Liver (tissue), 3 donors: ENCODE results near the gene ZNF79.

Experiments
- EGR1 ChIP-seq, 2 donors: IDR thresholded peaks; 2 replicates each; pipeline ENCODE4 v1.6.1; 2016 to 2018; ENCODE audit warnings: antibody characterized with exemption in 2 of 2, low read depth in 2 of 2
- FOXA2 ChIP-seq: IDR thresholded peaks from 2 replicates; pipeline ENCODE4 v1.6.1; 2016; ENCODE audit warnings: antibody characterized with exemption
- GABPA ChIP-seq, 2 donors: IDR thresholded peaks in 1 of 2; conservative IDR thresholded peaks in 1 of 2; 2 replicates each; pipeline ENCODE4 v1.6.1; 2016; ENCODE audit warnings: antibody characterized with exemption in 2 of 2, mild to moderate bottlenecking in 1 of 2, moderate library complexity in 1 of 2
- JUND ChIP-seq, 2 donors: IDR thresholded peaks; 2 replicates each; pipeline ENCODE4 v1.6.1; 2016; ENCODE audit warnings: antibody characterized with exemption in 2 of 2
- RAD21 ChIP-seq, 2 donors: IDR thresholded peaks; 2 replicates each; pipeline ENCODE4 v1.6.1; 2016; ENCODE audit warnings: antibody characterized with exemption in 2 of 2, mild to moderate bottlenecking in 2 of 2
- SP1 ChIP-seq: IDR thresholded peaks from 2 replicates; pipeline ENCODE4 v1.6.1; 2018; ENCODE audit warnings: antibody characterized with exemption, mild to moderate bottlenecking
- TAF1 ChIP-seq: conservative IDR thresholded peaks from 2 replicates; pipeline ENCODE4 v1.6.1; 2016; ENCODE audit warnings: antibody characterized with exemption, mild to moderate bottlenecking
- YY1 ChIP-seq: IDR thresholded peaks from 2 replicates; pipeline ENCODE4 v1.6.1; 2016; ENCODE audit warnings: antibody characterized with exemption, mild to moderate bottlenecking
- TF ChIP-seq, protein P1 (sequence below): IDR thresholded peaks from 2 replicates; pipeline ENCODE4 v1.6.1; 2016; ENCODE audit warnings: antibody characterized with exemption, mild to moderate bottlenecking
- TF ChIP-seq, protein P2 (sequence below): fragments of 150-350 bp; IDR thresholded peaks from 2 replicates; pipeline ENCODE4 v1.5.1; 2017; ENCODE audit warnings: improper control_type of control experiment, low read depth, low read length; ENCODE audit not compliant: missing input control
- TF ChIP-seq, protein P3 (sequence below): IDR thresholded peaks from 2 replicates; pipeline ENCODE4 v1.6.1; 2016; ENCODE audit warnings: antibody characterized with exemption
- TF ChIP-seq, protein P4 (sequence below): IDR thresholded peaks from 2 replicates; pipeline ENCODE4 v1.6.1; 2016; ENCODE audit warnings: antibody characterized with exemption
- donor health status: healthy.
- donor health status: healthy.

DNA sequence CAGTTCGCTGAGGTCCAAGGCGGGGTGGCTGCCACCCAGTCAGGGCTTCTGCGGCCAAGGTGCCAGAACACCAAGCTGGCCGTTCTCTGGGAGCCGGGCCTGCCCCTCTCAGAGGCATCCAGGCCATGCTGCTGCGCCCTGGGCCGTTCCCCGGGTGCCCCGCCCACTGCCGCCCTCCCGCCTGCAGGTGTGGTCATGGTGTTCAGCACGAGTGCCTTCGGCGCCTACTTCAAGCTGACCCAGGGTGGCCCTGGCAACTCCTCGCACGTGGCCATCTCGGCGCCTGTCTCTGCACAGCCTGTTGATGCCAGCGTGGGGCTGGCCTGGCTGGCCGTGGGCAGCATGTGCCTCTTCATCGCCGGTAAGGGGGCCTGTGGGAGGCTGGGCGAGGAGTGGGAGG, 19.6 kb upstream of the ZNF79 start:
- TF ChIP-seq, protein P1, sequence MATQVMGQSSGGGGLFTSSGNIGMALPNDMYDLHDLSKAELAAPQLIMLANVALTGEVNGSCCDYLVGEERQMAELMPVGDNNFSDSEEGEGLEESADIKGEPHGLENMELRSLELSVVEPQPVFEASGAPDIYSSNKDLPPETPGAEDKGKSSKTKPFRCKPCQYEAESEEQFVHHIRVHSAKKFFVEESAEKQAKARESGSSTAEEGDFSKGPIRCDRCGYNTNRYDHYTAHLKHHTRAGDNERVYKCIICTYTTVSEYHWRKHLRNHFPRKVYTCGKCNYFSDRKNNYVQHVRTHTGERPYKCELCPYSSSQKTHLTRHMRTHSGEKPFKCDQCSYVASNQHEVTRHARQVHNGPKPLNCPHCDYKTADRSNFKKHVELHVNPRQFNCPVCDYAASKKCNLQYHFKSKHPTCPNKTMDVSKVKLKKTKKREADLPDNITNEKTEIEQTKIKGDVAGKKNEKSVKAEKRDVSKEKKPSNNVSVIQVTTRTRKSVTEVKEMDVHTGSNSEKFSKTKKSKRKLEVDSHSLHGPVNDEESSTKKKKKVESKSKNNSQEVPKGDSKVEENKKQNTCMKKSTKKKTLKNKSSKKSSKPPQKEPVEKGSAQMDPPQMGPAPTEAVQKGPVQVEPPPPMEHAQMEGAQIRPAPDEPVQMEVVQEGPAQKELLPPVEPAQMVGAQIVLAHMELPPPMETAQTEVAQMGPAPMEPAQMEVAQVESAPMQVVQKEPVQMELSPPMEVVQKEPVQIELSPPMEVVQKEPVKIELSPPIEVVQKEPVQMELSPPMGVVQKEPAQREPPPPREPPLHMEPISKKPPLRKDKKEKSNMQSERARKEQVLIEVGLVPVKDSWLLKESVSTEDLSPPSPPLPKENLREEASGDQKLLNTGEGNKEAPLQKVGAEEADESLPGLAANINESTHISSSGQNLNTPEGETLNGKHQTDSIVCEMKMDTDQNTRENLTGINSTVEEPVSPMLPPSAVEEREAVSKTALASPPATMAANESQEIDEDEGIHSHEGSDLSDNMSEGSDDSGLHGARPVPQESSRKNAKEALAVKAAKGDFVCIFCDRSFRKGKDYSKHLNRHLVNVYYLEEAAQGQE = no peak
- TF ChIP-seq SP1 = no peak
- TF ChIP-seq, protein P2, sequence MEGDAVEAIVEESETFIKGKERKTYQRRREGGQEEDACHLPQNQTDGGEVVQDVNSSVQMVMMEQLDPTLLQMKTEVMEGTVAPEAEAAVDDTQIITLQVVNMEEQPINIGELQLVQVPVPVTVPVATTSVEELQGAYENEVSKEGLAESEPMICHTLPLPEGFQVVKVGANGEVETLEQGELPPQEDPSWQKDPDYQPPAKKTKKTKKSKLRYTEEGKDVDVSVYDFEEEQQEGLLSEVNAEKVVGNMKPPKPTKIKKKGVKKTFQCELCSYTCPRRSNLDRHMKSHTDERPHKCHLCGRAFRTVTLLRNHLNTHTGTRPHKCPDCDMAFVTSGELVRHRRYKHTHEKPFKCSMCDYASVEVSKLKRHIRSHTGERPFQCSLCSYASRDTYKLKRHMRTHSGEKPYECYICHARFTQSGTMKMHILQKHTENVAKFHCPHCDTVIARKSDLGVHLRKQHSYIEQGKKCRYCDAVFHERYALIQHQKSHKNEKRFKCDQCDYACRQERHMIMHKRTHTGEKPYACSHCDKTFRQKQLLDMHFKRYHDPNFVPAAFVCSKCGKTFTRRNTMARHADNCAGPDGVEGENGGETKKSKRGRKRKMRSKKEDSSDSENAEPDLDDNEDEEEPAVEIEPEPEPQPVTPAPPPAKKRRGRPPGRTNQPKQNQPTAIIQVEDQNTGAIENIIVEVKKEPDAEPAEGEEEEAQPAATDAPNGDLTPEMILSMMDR = no peak
- TF ChIP-seq EGR1 (IDR thresholded peaks at IDR 0.05; ENCODE audit: low read depth in 2 of 2) = no peak
- TF ChIP-seq FOXA2 = no peak
- TF ChIP-seq YY1 = no peak
- no peak for TF ChIP-seq TAF1
- no peak for TF ChIP-seq GABPA (IDR thresholded peaks at IDR 0.05 in 1 of 2, conservative IDR thresholded peaks at IDR 0.05 in 1 of 2)
- TF ChIP-seq, protein P3, sequence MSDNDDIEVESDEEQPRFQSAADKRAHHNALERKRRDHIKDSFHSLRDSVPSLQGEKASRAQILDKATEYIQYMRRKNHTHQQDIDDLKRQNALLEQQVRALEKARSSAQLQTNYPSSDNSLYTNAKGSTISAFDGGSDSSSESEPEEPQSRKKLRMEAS = no peak
- TF ChIP-seq RAD21 (IDR thresholded peaks at IDR 0.05) = no peak
- TF ChIP-seq, protein P4, sequence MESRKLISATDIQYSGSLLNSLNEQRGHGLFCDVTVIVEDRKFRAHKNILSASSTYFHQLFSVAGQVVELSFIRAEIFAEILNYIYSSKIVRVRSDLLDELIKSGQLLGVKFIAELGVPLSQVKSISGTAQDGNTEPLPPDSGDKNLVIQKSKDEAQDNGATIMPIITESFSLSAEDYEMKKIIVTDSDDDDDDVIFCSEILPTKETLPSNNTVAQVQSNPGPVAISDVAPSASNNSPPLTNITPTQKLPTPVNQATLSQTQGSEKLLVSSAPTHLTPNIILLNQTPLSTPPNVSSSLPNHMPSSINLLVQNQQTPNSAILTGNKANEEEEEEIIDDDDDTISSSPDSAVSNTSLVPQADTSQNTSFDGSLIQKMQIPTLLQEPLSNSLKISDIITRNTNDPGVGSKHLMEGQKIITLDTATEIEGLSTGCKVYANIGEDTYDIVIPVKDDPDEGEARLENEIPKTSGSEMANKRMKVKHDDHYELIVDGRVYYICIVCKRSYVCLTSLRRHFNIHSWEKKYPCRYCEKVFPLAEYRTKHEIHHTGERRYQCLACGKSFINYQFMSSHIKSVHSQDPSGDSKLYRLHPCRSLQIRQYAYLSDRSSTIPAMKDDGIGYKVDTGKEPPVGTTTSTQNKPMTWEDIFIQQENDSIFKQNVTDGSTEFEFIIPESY = no peak
- no peak for TF ChIP-seq JUND (IDR thresholded peaks at IDR 0.05)
